ENCODE data around the gene ADCY9. TPM values are rescaled to one million over a fixed set of nuclear protein-coding genes. Genes with fewer than 3 reads are reported as not detected.

Gene ADCY9
- total and polyA plus RNA-seq, 4 donors, result 12.7 to 37.6 (median 17.6) TPM

DNA sequence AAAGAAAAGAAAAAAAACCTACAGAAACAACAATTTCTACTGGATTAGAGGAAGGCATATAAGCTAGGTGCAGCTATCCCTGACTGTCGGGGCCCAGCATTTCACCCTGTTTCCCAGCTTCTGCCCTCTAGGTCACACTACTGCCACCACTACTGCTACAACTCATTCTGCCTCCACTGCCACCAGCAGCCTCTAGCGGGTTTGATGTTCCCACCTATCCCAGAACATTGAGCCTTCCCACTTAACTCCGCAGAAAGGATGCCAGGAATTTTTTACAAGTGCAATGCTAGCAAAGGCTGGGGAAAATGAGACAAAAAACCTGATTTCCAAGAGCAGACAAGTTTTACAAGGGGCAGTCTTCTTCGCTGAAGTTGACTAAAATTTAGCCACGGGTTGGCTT lies 10.4 kb downstream of the ADCY9 start:
- no peak for TF ChIP-seq CTCF (IDR thresholded peaks at IDR 0.05; ENCODE audit: control extremely low read depth, extremely low read depth)
- Histone ChIP-seq H3K4me3 (no peak overlapping the region), H3K27ac (ENCODE audit: low read depth in 1 of 2, low read length in 1 of 2) (no peak overlapping the region), H3K9me3 (ENCODE audit: control insufficient read depth in 4 of 4, insufficient read depth in 3 of 4, low read length in 3 of 4) (no peaks in the 10 kb centered on the region), H3K27me3 (ENCODE audit: control insufficient read depth in 3 of 3, insufficient read depth in 3 of 3, low read length in 2 of 3) (no peaks in the 10 kb centered on the region), H3K4me1 (ENCODE audit: control insufficient read depth in 5 of 5, insufficient read depth in 5 of 5, low read length in 5 of 5) (peaks cover 0 to 25% (median 2%) of the 10 kb centered on the region in 5 donors), H3K36me3 (ENCODE audit: control insufficient read depth in 4 of 4, insufficient read depth in 4 of 4, low read length in 4 of 4) (peaks cover 0 to 4% (median 1%) of the 10 kb centered on the region in 4 donors), H3K9ac (ENCODE audit: insufficient read depth in 1 of 2, low read length in 2 of 2) (no peak overlapping the region)
- DNase-seq, result no peak
- WGBS, 2 donors, result 93 to 96% methylated on average over 5 of the region's 5 CpGs
- no peak for ATAC-seq (ENCODE audit: insufficient read depth, low FRiP score)

DNA sequence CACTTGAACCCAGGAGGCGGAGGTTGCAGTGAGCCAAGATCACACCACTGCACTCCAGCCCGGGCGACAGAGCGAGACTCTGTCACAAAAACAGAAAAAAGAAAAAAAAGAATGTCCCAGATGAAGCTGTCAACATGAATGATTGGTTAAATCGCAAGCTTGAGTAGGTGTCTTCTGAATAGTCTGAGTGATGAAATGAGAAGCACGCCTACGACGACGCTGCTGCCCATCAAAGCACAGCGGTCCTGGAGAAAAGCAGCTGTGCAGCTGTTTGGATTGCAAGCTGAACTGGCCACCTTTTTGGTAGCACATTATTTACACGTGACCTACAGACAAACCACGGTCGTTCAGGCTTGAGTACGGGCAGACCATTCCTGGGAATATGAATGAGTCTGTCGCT lies 12.5 kb downstream of the ADCY9 start:
- no peak for TF ChIP-seq CTCF (IDR thresholded peaks at IDR 0.05; ENCODE audit: control extremely low read depth, extremely low read depth)
- DNase-seq (no peak), ATAC-seq (ENCODE audit: insufficient read depth, low FRiP score) (no peak)
- 86 to 88% methylated on average over 15 of the region's 15 CpGs for WGBS, 2 donors
- peaks cover 0 to 4% (median 1%) of the 10 kb centered on the region in 4 donors for H3K36me3 ChIP-seq (ENCODE audit: control insufficient read depth in 4 of 4, insufficient read depth in 4 of 4, low read length in 4 of 4)
- H3K27ac ChIP-seq (ENCODE audit: low read depth in 1 of 2, low read length in 1 of 2), result no peak overlapping the region
- H3K4me3 ChIP-seq, result no peak overlapping the region
- H3K4me1 ChIP-seq (ENCODE audit: control insufficient read depth in 5 of 5, insufficient read depth in 5 of 5, low read length in 5 of 5), result peaks cover 0 to 14% (median under 1%) of the 10 kb centered on the region in 5 donors
- H3K27me3 ChIP-seq (ENCODE audit: control insufficient read depth in 3 of 3, insufficient read depth in 3 of 3, low read length in 2 of 3), result no peaks in the 10 kb centered on the region
- H3K9me3 ChIP-seq (ENCODE audit: control insufficient read depth in 4 of 4, insufficient read depth in 3 of 4, low read length in 3 of 4), result no peaks in the 10 kb centered on the region
- H3K9ac ChIP-seq (ENCODE audit: insufficient read depth in 1 of 2, low read length in 2 of 2), result no peak overlapping the region

GRCh38 chr16:4101421-4102219 lies 14.6 kb downstream of the ADCY9 start:
- Histone ChIP-seq H3K27ac (ENCODE audit: low read depth in 1 of 2, low read length in 1 of 2) (no peak overlapping the region), H3K27me3 (ENCODE audit: control insufficient read depth in 3 of 3, insufficient read depth in 3 of 3, low read length in 2 of 3) (no peaks in the 10 kb centered on the region), H3K9ac (ENCODE audit: insufficient read depth in 1 of 2, low read length in 2 of 2) (no peak overlapping the region), H3K36me3 (ENCODE audit: control insufficient read depth in 4 of 4, insufficient read depth in 4 of 4, low read length in 4 of 4) (peaks cover 0 to 4% (median 0%) of the 10 kb centered on the region in 4 donors), H3K4me3 (no peak overlapping the region), H3K4me1 (ENCODE audit: control insufficient read depth in 5 of 5, insufficient read depth in 5 of 5, low read length in 5 of 5) (peaks cover 0 to 21% (median 5%) of the 10 kb centered on the region in 5 donors), H3K9me3 (ENCODE audit: control insufficient read depth in 4 of 4, insufficient read depth in 3 of 4, low read length in 3 of 4) (no peaks in the 10 kb centered on the region)
- no peak for ATAC-seq (ENCODE audit: insufficient read depth, low FRiP score)
- DNase-seq, result peak in 2 of 3 donors; percentile 25 to 51
- 82 to 88% methylated on average over 20 of the region's 20 CpGs for WGBS, 2 donors
- no peak for TF ChIP-seq CTCF (IDR thresholded peaks at IDR 0.05; ENCODE audit: control extremely low read depth, extremely low read depth)
